ENCODE results near the gene PBRM1. TPM values are rescaled to one million over a fixed set of nuclear protein-coding genes. Genes with fewer than 3 reads are reported as not detected.

PBRM1 gene
- total RNA-seq, 2 experiments from 2014 or later, result 75.7 to 91.1 TPM

DNA sequence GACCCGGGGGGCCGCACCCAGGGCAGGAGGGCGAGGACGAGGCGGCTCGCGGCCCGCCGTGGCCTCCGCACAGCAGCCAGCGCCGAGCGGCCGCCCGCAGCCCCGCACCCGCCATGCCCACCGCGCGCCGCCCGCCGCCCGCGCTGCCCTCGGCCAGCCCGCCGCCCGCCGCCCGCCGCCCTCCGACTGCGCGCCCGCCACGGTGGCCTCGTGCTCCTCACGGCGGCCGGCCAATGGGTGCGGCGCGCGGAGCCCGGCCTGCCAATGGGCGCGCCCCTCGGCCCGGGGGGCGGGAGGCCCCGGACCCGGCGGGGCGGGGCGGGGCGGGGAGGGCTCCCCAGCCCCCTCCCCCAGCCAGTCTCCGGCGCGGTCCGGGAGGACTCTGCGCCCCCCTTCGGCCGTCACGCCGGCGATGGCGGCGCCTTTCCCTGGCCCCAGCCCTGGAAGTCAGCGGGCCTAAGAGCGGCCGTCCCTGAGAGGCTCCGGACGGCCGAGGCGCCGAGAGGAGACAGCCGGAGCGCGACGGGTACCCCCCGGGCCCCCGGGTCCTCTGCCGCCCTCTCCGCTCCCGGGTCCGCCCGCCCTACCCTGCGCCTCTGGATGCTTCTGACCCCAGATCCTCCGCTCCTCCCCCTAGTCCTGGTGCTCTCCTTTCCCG is 152.0 kb downstream of the PBRM1 start, which contains the start of gene NT5DC2:
NT5DC2 (minus strand) TSS at position 235 of the 658 bp plus-strand sequence; CDS start at position 115, 120 bp downstream.
- H3K4me1 ChIP-seq (ENCODE audit: insufficient read depth, low read length, poor library complexity, severe bottlenecking), result peaks cover 51% of the 10 kb centered on the region
- ChIA-PET CTCF (ENCODE audit: unreplicated experiment) (no interaction called here), POLR2A (no interaction called here)
- peak within 1 kb of the TSS; percentile 79; the same call in 1 of the 2 replicates for H2AFZ ChIP-seq (ENCODE audit: low read length)
- no TSS peak for BruUV-seq (replicated peaks)
- intact Hi-C loops (cut with micrococcal nuclease; ENCODE audit: unreplicated experiment), result no loop called here
- DNase-seq (ENCODE audit: low spot score), result peak; percentile 87
- H3K79me2 ChIP-seq (ENCODE audit: insufficient read depth, low read depth, low read length), result peaks cover 31% of the 10 kb centered on the region
- H4K20me1 ChIP-seq (ENCODE audit: insufficient read depth, low read length), result 0 out of 2 replicates have a peak, but pooled peaks cover 13% of the 10 kb centered on the region
- H3K4me3 ChIP-seq (ENCODE audit: low read depth, low read length, poor library complexity, severe bottlenecking), result peak within 1 kb of the TSS; percentile 86
- H3K4me2 ChIP-seq (ENCODE audit: low read length), result peak within 1 kb of the TSS; percentile 99
- no peaks in the 10 kb centered on the region for H3K9me2 ChIP-seq (ENCODE audit: insufficient read depth, low read length)
- peaks cover 2% of the 10 kb centered on the region; the same call in 1 of the 2 replicates for H3K36me3 ChIP-seq (ENCODE audit: insufficient read depth, low read length)
- no peaks in the 10 kb centered on the region for H3K9me3 ChIP-seq (ENCODE audit: low read length)
- no peak for TF ChIP-seq EZH2phosphoT487 (IDR thresholded peaks at IDR 0.05; ENCODE audit: borderline replicate concordance, low read depth, low read length)
- TF ChIP-seq, protein P1, sequence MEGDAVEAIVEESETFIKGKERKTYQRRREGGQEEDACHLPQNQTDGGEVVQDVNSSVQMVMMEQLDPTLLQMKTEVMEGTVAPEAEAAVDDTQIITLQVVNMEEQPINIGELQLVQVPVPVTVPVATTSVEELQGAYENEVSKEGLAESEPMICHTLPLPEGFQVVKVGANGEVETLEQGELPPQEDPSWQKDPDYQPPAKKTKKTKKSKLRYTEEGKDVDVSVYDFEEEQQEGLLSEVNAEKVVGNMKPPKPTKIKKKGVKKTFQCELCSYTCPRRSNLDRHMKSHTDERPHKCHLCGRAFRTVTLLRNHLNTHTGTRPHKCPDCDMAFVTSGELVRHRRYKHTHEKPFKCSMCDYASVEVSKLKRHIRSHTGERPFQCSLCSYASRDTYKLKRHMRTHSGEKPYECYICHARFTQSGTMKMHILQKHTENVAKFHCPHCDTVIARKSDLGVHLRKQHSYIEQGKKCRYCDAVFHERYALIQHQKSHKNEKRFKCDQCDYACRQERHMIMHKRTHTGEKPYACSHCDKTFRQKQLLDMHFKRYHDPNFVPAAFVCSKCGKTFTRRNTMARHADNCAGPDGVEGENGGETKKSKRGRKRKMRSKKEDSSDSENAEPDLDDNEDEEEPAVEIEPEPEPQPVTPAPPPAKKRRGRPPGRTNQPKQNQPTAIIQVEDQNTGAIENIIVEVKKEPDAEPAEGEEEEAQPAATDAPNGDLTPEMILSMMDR (conservative IDR thresholded peaks at IDR 0.05; ENCODE audit: low read length), result 0 out of 2 replicates have a peak, but pooled peaks have one; percentile 23
- H3K27ac ChIP-seq (ENCODE audit: low read depth, low read length, poor library complexity, severe bottlenecking), result peak within 1 kb of the TSS; percentile 60

DNA sequence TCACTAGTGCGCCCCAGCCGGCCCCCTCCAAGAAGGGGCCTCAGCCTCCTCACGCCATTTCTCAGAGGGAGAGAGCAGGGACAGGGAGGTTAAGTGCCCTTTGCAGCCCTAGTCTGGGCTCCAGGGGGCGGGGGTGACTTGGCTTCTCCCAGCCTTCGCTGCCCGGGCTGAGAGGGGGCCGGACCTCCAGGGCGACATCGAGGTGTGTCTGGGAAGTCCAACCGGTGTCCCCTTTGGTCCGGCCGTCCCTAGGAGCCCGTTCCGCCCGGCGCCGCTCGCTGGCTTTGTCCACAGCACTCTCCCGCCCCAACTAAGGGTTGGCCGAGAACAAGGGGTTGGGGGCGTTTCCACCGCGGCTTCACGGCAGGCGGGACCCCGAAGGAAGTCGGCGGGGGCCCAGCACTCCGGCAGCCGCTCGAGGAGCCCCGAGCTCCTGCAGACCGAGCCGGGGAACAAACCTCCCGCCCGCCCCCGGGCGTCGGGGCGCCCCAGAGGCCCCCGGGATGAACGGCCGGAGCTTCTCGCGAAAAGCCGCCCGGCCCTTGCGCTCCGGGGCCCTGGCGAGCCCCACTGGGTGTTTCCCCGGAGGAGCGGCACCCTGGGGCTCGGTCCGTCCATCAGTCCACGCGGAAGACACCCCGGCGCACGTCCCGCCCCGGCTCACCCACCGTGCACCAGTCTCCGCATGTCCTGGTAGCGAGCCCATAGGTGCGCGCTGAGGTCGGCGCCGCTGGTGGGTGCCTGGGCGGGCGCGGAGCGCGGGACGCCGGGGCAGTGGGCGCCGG is 152.7 kb downstream of the PBRM1 start:
- Histone ChIP-seq H2AFZ (ENCODE audit: low read length) (0 out of 2 replicates have a peak overlapping the region, but pooled peaks have one; percentile 22), H3K4me1 (ENCODE audit: insufficient read depth, low read length, poor library complexity, severe bottlenecking) (peaks cover 44% of the 10 kb centered on the region), H3K4me3 (ENCODE audit: low read depth, low read length, poor library complexity, severe bottlenecking) (peak overlapping the region; percentile 86), H3K9me2 (ENCODE audit: insufficient read depth, low read length) (no peaks in the 10 kb centered on the region), H3K4me2 (ENCODE audit: low read length) (peak overlapping the region; percentile 99), H4K20me1 (ENCODE audit: insufficient read depth, low read length) (0 out of 2 replicates have a peak, but pooled peaks cover 13% of the 10 kb centered on the region), H3K27ac (ENCODE audit: low read depth, low read length, poor library complexity, severe bottlenecking) (no peak overlapping the region), H3K9me3 (ENCODE audit: low read length) (no peaks in the 10 kb centered on the region), H3K79me2 (ENCODE audit: insufficient read depth, low read depth, low read length) (peaks cover 26% of the 10 kb centered on the region), H3K36me3 (ENCODE audit: insufficient read depth, low read length) (peaks cover 3% of the 10 kb centered on the region; the same call in 1 of the 2 replicates)
- peak; percentile 43 for DNase-seq (ENCODE audit: low spot score)
- TF ChIP-seq, protein P1 (conservative IDR thresholded peaks at IDR 0.05; ENCODE audit: low read length), result no peak
- no peak for TF ChIP-seq EZH2phosphoT487 (IDR thresholded peaks at IDR 0.05; ENCODE audit: borderline replicate concordance, low read depth, low read length)
- ChIA-PET POLR2A (no interaction called here), CTCF (ENCODE audit: unreplicated experiment) (no interaction called here)
- BruUV-seq (replicated peaks), result no TSS peak
- intact Hi-C loops (cut with micrococcal nuclease; ENCODE audit: unreplicated experiment), result no loop called here
